Uterus (tissue), 4 donors: ENCODE data around the gene EXOC1. TPM values are rescaled to one million over a fixed set of nuclear protein-coding genes. Genes with fewer than 3 reads are reported as not detected.
"Not testable (repeated sequence)": the region's sequence is repeated elsewhere in the genome, so short reads cannot be mapped to it uniquely, and the experiment has no call there.

Experiments
- DNase-seq, 2 donors: peaks; one replicate each; pipeline ENCODE4 v3.0.0-alpha.2; 2019 to 2020
- H3K27ac ChIP-seq, 2 donors: fragments of 200-600 bp; sonication (generic); 1 replicate in 1 of 2; 2 replicates in 1 of 2; pipeline ENCODE4 v1.5.1; 2016 to 2018
- H3K27me3 ChIP-seq, 2 donors: fragments of 200-600 bp; sonication (generic); one replicate each; pipeline ENCODE4 v1.5.1; 2018 to 2019; ENCODE audit warnings: control low read depth in 1 of 2
- H3K36me3 ChIP-seq, 2 donors: fragments of 200-600 bp; sonication (generic); one replicate each; pipeline ENCODE4 v1.5.1; 2019; ENCODE audit warnings: control low read depth in 1 of 2
- H3K4me1 ChIP-seq, 2 donors: fragments of 200-600 bp; sonication (generic); one replicate each; pipeline ENCODE4 v1.5.1; 2018 to 2019; ENCODE audit warnings: control low read depth in 1 of 2
- H3K4me3 ChIP-seq, 2 donors: fragments of 200-600 bp; sonication (generic); 1 replicate in 1 of 2; 2 replicates in 1 of 2; pipeline ENCODE4 v1.5.1; 2018 to 2019; ENCODE audit warnings: mild to moderate bottlenecking in 1 of 2
- H3K9me3 ChIP-seq, 2 donors: fragments of 200-600 bp; sonication (generic); one replicate each; pipeline ENCODE4 v1.5.1; 2019; ENCODE audit warnings: control low read depth in 1 of 2
- CTCF ChIP-seq, 4 experiments: fragments of 200-600 bp in 2 of 4; fragments of 450-650 bp in 2 of 4; sonication (generic) in 2 of 4; IDR thresholded peaks; one replicate each; pipeline ENCODE4 v1.5.1; 2016 to 2019; ENCODE audit warnings: antibody characterized with exemption in 4 of 4, mild to moderate bottlenecking in 2 of 4, moderate library complexity in 1 of 4
- POLR2A ChIP-seq, 2 donors: fragments of 450-650 bp; IDR thresholded peaks; one replicate each; pipeline ENCODE4 v1.6.1; 2016; ENCODE audit warnings: antibody characterized with exemption in 2 of 2, mild to moderate bottlenecking in 1 of 2, moderate library complexity in 1 of 2
- intact Hi-C: fragments of 100-400 bp; cut with DNase I; formaldehyde crosslinking; loops from one replicate; pipeline ENCODE4 v1.15.1; 2023; ENCODE audit warnings: low total_unique reads
- total RNA-seq, 4 donors: library from RNA; depleted of rRNA in 3 of 4; stranded (reverse); fragments of >200 nt in 3 of 4; gene quantifications; one replicate each; pipeline versions ENCODE4 v1.1.0 to v1.2.4, GENCODE V29; 2014 to 2023
- donor health status: DM: yes; HTN: yes; CAD: no.

Gene EXOC1
- total RNA-seq, 4 donors from 2014 or later, result 14.7 to 59.9 (median 33.8) TPM

- Histone ChIP-seq H3K4me3 (no peak overlapping the region), H3K27ac (no peak overlapping the region), H3K36me3 (no peaks in the 10 kb centered on the region), H3K4me1 (no peaks in the 10 kb centered on the region), H3K9me3 (no peaks in the 10 kb centered on the region), H3K27me3 (no peaks in the 10 kb centered on the region)
- no peak for TF ChIP-seq CTCF (IDR thresholded peaks at IDR 0.05)
- no peak for TF ChIP-seq POLR2A (IDR thresholded peaks at IDR 0.05)
- no peak for DNase-seq
- intact Hi-C loops, result no loop called here
These were observed 15.1 kb upstream of the EXOC1 start for GRCh38 chr4:55838356-55838755.

- Histone ChIP-seq H3K36me3 (no peaks in the 10 kb centered on the region), H3K4me3 (no peak overlapping the region), H3K27ac (no peak overlapping the region), H3K4me1 (no peaks in the 10 kb centered on the region), H3K9me3 (no peaks in the 10 kb centered on the region), H3K27me3 (no peaks in the 10 kb centered on the region)
- intact Hi-C loops, result no loop called here
- DNase-seq, result no peak
- TF ChIP-seq POLR2A (IDR thresholded peaks at IDR 0.05), result no peak
- TF ChIP-seq CTCF (IDR thresholded peaks at IDR 0.05), result no peak
These were observed 14.5 kb upstream of the EXOC1 start for GRCh38 chr4:55838952-55839351.

GRCh38 chr4:55840956-55841355, 12.5 kb upstream of the EXOC1 start:
- Histone ChIP-seq H3K27me3 (no peaks in the 10 kb centered on the region), H3K4me1 (no peaks in the 10 kb centered on the region)
- intact Hi-C loops, result no loop called here

GRCh38 chr4:55841373-55842239, 11.8 kb upstream of the EXOC1 start:
- DNase-seq, H3K4me3 ChIP-seq, intact Hi-C loops, H3K27ac ChIP-seq, H3K36me3 ChIP-seq, H3K4me1 ChIP-seq, H3K27me3 ChIP-seq, H3K9me3 ChIP-seq: not testable (repeated sequence)

More at GRCh38 chr4:55840956-55841355, 12.5 kb upstream of the EXOC1 start:
- H3K36me3 ChIP-seq, result no peaks in the 10 kb centered on the region
- H3K27ac ChIP-seq, result no peak overlapping the region
- H3K4me3 ChIP-seq, result no peak overlapping the region
- no peaks in the 10 kb centered on the region for H3K9me3 ChIP-seq
- DNase-seq, result no peak
- no peak for TF ChIP-seq CTCF (IDR thresholded peaks at IDR 0.05)
- no peak for TF ChIP-seq POLR2A (IDR thresholded peaks at IDR 0.05)

- H3K27ac ChIP-seq, DNase-seq, intact Hi-C loops, H3K4me3 ChIP-seq, H3K36me3 ChIP-seq, H3K27me3 ChIP-seq, H3K9me3 ChIP-seq, H3K4me1 ChIP-seq: not testable (repeated sequence)
These were observed 11.1 kb upstream of the EXOC1 start for GRCh38 chr4:55842312-55842711.

GRCh38 chr4:55849724-55850123, 3.7 kb upstream of the EXOC1 start:
- intact Hi-C loops, result no loop called here
- H3K36me3 ChIP-seq, result no peaks in the 10 kb centered on the region
- TF ChIP-seq POLR2A (IDR thresholded peaks at IDR 0.05) (no peak), CTCF (IDR thresholded peaks at IDR 0.05) (no peak)
- H3K4me1 ChIP-seq, result peaks cover 0 to 6% of the 10 kb centered on the region in 2 donors
- H3K4me3 ChIP-seq, result no peak overlapping the region
- DNase-seq, result no peak
- H3K27ac ChIP-seq, result no peak overlapping the region
- H3K9me3 ChIP-seq, result no peaks in the 10 kb centered on the region
- no peaks in the 10 kb centered on the region for H3K27me3 ChIP-seq
